Endothelial cell of umbilical vein (primary cell): ENCODE data around the gene EPAS1. TPM values are rescaled to one million over a fixed set of nuclear protein-coding genes. Genes with fewer than 3 reads are reported as not detected.

Source experiments
- BruUV-seq: library from RNA; stranded (reverse); fragments of 400-500 nt; replicated peaks from 2 replicates; lab custom pipeline; 2021; lab: Mats Ljungman, UMichigan
- CTCF ChIA-PET: fragments of 300-600, 350-600 bp; sonication (Branson Sonifier 250); formaldehyde crosslinking; loops from one replicate; lab custom pipeline; 2021; ENCODE audit warnings: antibody characterized with exemption, inconsistent platforms; lab: Charles Lee
- POLR2A ChIA-PET: fragments of 300-600, 350-600 bp; sonication (Branson Sonifier 250); formaldehyde crosslinking; loops from one replicate; lab custom pipeline; 2021; ENCODE audit warnings: antibody characterized with exemption, inconsistent platforms; lab: Charles Lee
- DNase-seq: peaks from one replicate; pipeline ENCODE4 v3.0.0-alpha.2; 2011; ENCODE audit warnings: low read depth, low spot score
- FAIRE-seq: peaks from 2 replicates; lab custom pipeline; 2011; peaks lifted over from hg19 to GRCh38; lab: Jason Lieb, UNC
- H2AFZ ChIP-seq: 2 replicates; pipeline ENCODE4 v1.6.0; 2012; ENCODE audit warnings: low read depth, low read length, control low read depth, inconsistent platforms
- H3K27ac ChIP-seq: 2 replicates; pipeline ENCODE4 v1.5.1; 2011; ENCODE audit warnings: low read depth, mild to moderate bottlenecking, control low read depth, low read length, moderate library complexity; ENCODE audit not compliant: insufficient read depth
- H3K27me3 ChIP-seq, 2 experiments: 2 replicates each; pipeline versions ENCODE4 v1.6.0 to v1.6.1; 2011; ENCODE audit warnings: low read length in 2 of 2, mixed read lengths in 1 of 2; ENCODE audit not compliant: control insufficient read depth in 2 of 2, insufficient read depth in 2 of 2
- H3K36me3 ChIP-seq, 2 experiments: 2 replicates in 1 of 2; 3 replicates in 1 of 2; pipeline ENCODE4 v1.5.1; 2011; ENCODE audit warnings: low read length in 2 of 2, mild to moderate bottlenecking in 1 of 2, moderate library complexity in 1 of 2; ENCODE audit not compliant: control insufficient read depth in 2 of 2, insufficient read depth in 2 of 2; ENCODE audit errors: extremely low read depth in 1 of 2
- H3K4me1 ChIP-seq: 3 replicates; pipeline ENCODE4 v1.5.1; 2011; ENCODE audit warnings: mild to moderate bottlenecking, low read length; ENCODE audit not compliant: control insufficient read depth, insufficient read depth; ENCODE audit errors: extremely low read depth
- H3K4me2 ChIP-seq: 2 replicates; pipeline ENCODE4 v1.6.1; 2011; ENCODE audit warnings: low read length, control low read depth, mixed read lengths; ENCODE audit not compliant: insufficient read depth
- H3K4me3 ChIP-seq, 3 experiments: fragments of 200-600 bp in 1 of 3; sonication (generic), shearing (Covaris generic) in 1 of 3; replicated peaks in 1 of 3; 2 replicates each; pipeline ENCODE4 v1.5.1; 2011 to 2016; ENCODE audit warnings: control low read depth in 3 of 3, low read length in 3 of 3, mild to moderate bottlenecking in 2 of 3, inconsistent platforms in 1 of 3, low read depth in 1 of 3, moderate library complexity in 1 of 3; ENCODE audit not compliant: insufficient read depth in 1 of 3
- H3K79me2 ChIP-seq: 2 replicates; pipeline ENCODE4 v1.6.0; 2012; ENCODE audit warnings: low read length, inconsistent platforms; ENCODE audit not compliant: control insufficient read depth, insufficient read depth
- H3K9ac ChIP-seq: replicated peaks from 2 replicates; pipeline ENCODE3; 2011; ENCODE audit warnings: low read length, control low read depth; ENCODE audit not compliant: insufficient read depth; ENCODE audit errors: extremely low read depth
- H3K9me1 ChIP-seq: replicated peaks from 3 replicates; pipeline ENCODE4 v1.6.0; 2011; ENCODE audit warnings: mild to moderate bottlenecking, low read length; ENCODE audit not compliant: control insufficient read depth, insufficient read depth; ENCODE audit errors: extremely low read depth
- H3K9me3 ChIP-seq: replicated peaks from 2 replicates; pipeline ENCODE4 v1.5.1; 2012; ENCODE audit warnings: low read length, inconsistent platforms; ENCODE audit not compliant: control insufficient read depth, insufficient read depth
- H4K20me1 ChIP-seq: replicated peaks from 2 replicates; pipeline ENCODE3; 2011; ENCODE audit warnings: mild to moderate bottlenecking, low read length; ENCODE audit not compliant: control insufficient read depth, insufficient read depth; ENCODE audit errors: extremely low read depth
- CTCF ChIP-seq, 2 donors: IDR thresholded peaks; 1 replicate in 1 of 2; 2 replicates in 1 of 2; pipeline ENCODE4 v1.5.1; 2011; ENCODE audit warnings: low read length in 2 of 2, mild to moderate bottlenecking in 2 of 2, moderate library complexity in 2 of 2, control low read depth in 1 of 2, inconsistent platforms in 1 of 2, low read depth in 1 of 2; ENCODE audit not compliant: insufficient read depth in 1 of 2; ENCODE audit errors: extremely low read depth in 1 of 2
- EZH2 ChIP-seq: IDR thresholded peaks from 2 replicates; pipeline ENCODE4 v1.6.1; 2012; ENCODE audit warnings: borderline replicate concordance, low read depth, mild to moderate bottlenecking, moderate library complexity, low read length, inconsistent platforms; ENCODE audit not compliant: severe bottlenecking
- FOS ChIP-seq: IDR thresholded peaks from 2 replicates; pipeline ENCODE4 v1.6.1; 2011; ENCODE audit warnings: mild to moderate bottlenecking, low read length, moderate library complexity, borderline replicate concordance; ENCODE audit not compliant: insufficient read depth
- GATA2 ChIP-seq: IDR thresholded peaks from 2 replicates; pipeline ENCODE4 v1.7.0; 2011; ENCODE audit warnings: low read depth, mild to moderate bottlenecking, moderate library complexity, mixed read lengths, low read length; ENCODE audit not compliant: insufficient read length, insufficient read depth
- JUN ChIP-seq: IDR thresholded peaks from 2 replicates; pipeline ENCODE4 v1.6.1; 2011; ENCODE audit warnings: borderline replicate concordance, low read depth; ENCODE audit not compliant: insufficient read length, insufficient read depth
- MAX ChIP-seq: IDR thresholded peaks from 2 replicates; pipeline ENCODE4 v1.6.1; 2011; ENCODE audit not compliant: insufficient read depth, insufficient read length
- MYC ChIP-seq: IDR thresholded peaks from one replicate; pipeline ENCODE4 v1.6.1; 2011; ENCODE audit warnings: mild to moderate bottlenecking, low read depth, low read length
- POLR2A ChIP-seq: IDR thresholded peaks from 2 replicates; pipeline ENCODE4 v1.6.1; 2012; ENCODE audit warnings: low read depth, mild to moderate bottlenecking, control low read depth, low read length
- POLR2AphosphoS5 ChIP-seq: IDR thresholded peaks from 2 replicates; pipeline ENCODE4 v1.6.1; 2012; ENCODE audit warnings: low read depth, mild to moderate bottlenecking, control low read depth, low read length, moderate library complexity; ENCODE audit not compliant: insufficient read depth
- dilution Hi-C: fragments of 300-500 bp; cut with MboI; formaldehyde crosslinking; loops from one replicate; pipeline ENCODE4 v1.15.0; 2019; ENCODE audit warnings: low sequenced_read_pairs; ENCODE audit not compliant: extremely low pct_ligation_motif_present
- intact Hi-C: fragments of 100-400 bp; cut with micrococcal nuclease; formaldehyde crosslinking; loops from one replicate; pipeline ENCODE4 v1.10.0; 2022
- polyA plus RNA-seq, 4 experiments: library from polyadenylated mRNA; depleted of rRNA in 3 of 4; stranded (reverse) in 3 of 4; unstranded in 1 of 4; fragments of >200 nt; gene quantifications; 2 replicates each; pipeline versions ENCODE4 v1.2.1 to v1.2.3, GENCODE V29; 2011 to 2012; ENCODE audit warnings: missing spikeins in 1 of 4
- total RNA-seq: library from RNA; stranded (reverse); gene quantifications from 2 replicates; pipeline ENCODE4 v1.2.3, GENCODE V29; 2021

Gene EPAS1
- total and polyA plus RNA-seq, 2 donors (not counting 3 experiments of a cell fraction or from before 2014, with no cell fraction given) = 229 to 374 TPM

GRCh38 chr2:46422717-46423394, 125.6 kb downstream of the EPAS1 start:
- FAIRE-seq = no peak
- no peaks in the 10 kb centered on the region for H3K27me3 ChIP-seq
- no peak overlapping the region for H3K4me3 ChIP-seq
- H2AFZ ChIP-seq = no peak overlapping the region
- no peak overlapping the region for H3K27ac ChIP-seq
- BruUV-seq = no TSS peak
- ChIA-PET POLR2A (no interaction called here), CTCF (interaction anchor here (0.8 kb wide), 1 partner anchor 28 kb away, joined by 3 read pairs; no protein-coding TSS in a partner anchor)
- H4K20me1 ChIP-seq = no peaks in the 10 kb centered on the region
- dilution Hi-C loops (no loop called here), intact Hi-C loops (no loop called here)
- H3K4me2 ChIP-seq = no peak overlapping the region
- H3K9ac ChIP-seq = no peak overlapping the region
- TF ChIP-seq MYC = no peak
- TF ChIP-seq MAX = no peak
- no peak for TF ChIP-seq EZH2
- no peak for TF ChIP-seq POLR2AphosphoS5
- no peak for TF ChIP-seq CTCF (IDR thresholded peaks at IDR 0.05; ENCODE audit: extremely low read depth in 1 of 2, insufficient read depth in 1 of 2, low read depth in 1 of 2, low read length in 2 of 2)
- TF ChIP-seq JUN = no peak
- no peak for TF ChIP-seq FOS
- TF ChIP-seq GATA2 = no peak
- no peak for TF ChIP-seq POLR2A
- DNase-seq = no peak
- H3K9me1 ChIP-seq = no peaks in the 10 kb centered on the region
- no peaks in the 10 kb centered on the region for H3K79me2 ChIP-seq
- H3K9me3 ChIP-seq = no peaks in the 10 kb centered on the region
- no peaks in the 10 kb centered on the region for H3K36me3 ChIP-seq
- no peaks in the 10 kb centered on the region for H3K4me1 ChIP-seq
